K562 (cell line): ENCODE measurements around the gene COL16A1. TPM values are rescaled to one million over a fixed set of nuclear protein-coding genes. Genes with fewer than 3 reads are reported as not detected.

Experiments
- ATAC-seq: fragments of 200-7000 bp; cut with Tn5 transposase; 3 replicates; pipeline ENCODE4 v1.9.1; 2020; ENCODE audit warnings: moderate library complexity
- BruUV-seq: library from RNA; stranded (reverse); fragments of 400-500 nt; replicated peaks from 2 replicates; lab custom pipeline; 2021; lab: Mats Ljungman, UMichigan
- CTCF ChIA-PET: fragments of 300-600 bp; formaldehyde crosslinking; extraction: SDS; loops from one replicate; lab custom pipeline; 2021; ENCODE audit warnings: low intra/inter-chr PET ratio; lab: Yijun Ruan, JAX
- POLR2A ChIA-PET: fragments of 300-600, 350-650 bp; sonication (Branson Sonifier 250); formaldehyde crosslinking; extraction: SDS; loops from one replicate; lab custom pipeline; 2021; ENCODE audit warnings: antibody characterized with exemption, inconsistent platforms; lab: Yijun Ruan, JAX
- DNase-seq, 4 experiments: peaks; one replicate each; pipeline versions ENCODE4 v3.0.0 to v3.0.0-alpha.2; 2011 to 2018; ENCODE audit warnings: low spot score in 3 of 4, mixed read lengths in 3 of 4; ENCODE audit errors: extremely low read depth in 1 of 4
- FAIRE-seq: peaks from 2 replicates; lab custom pipeline; 2011; peaks lifted over from hg19 to GRCh38; lab: Jason Lieb, UNC
- H2AFZ ChIP-seq: 2 replicates; pipeline ENCODE4 v1.6.0; 2011; ENCODE audit warnings: low read depth, low read length, control low read depth, inconsistent platforms
- H3K27ac ChIP-seq: fragments of 200-600 bp; 3 replicates; pipeline ENCODE4 v1.8.0; 2011; ENCODE audit warnings: low read depth, mild to moderate bottlenecking, control low read depth, inconsistent platforms, low read length, moderate library complexity, mixed read lengths; ENCODE audit errors: extremely low read depth
- H3K27me3 ChIP-seq, 2 experiments: fragments of 300-600 bp in 1 of 2; 2 replicates in 1 of 2; 3 replicates in 1 of 2; pipeline versions ENCODE4 v1.6.0 to v1.8.0; 2011; ENCODE audit warnings: inconsistent platforms in 2 of 2, low read length in 2 of 2, mild to moderate bottlenecking in 1 of 2, mixed read lengths in 1 of 2, moderate library complexity in 1 of 2; ENCODE audit not compliant: control insufficient read depth in 2 of 2, insufficient read depth in 2 of 2
- H3K36me3 ChIP-seq: fragments of 300-600 bp; 3 replicates; pipeline ENCODE4 v1.8.0; 2011; ENCODE audit warnings: mild to moderate bottlenecking, low read length, inconsistent platforms; ENCODE audit not compliant: control insufficient read depth, insufficient read depth
- H3K4me1 ChIP-seq, 2 experiments: fragments of 200-600 bp in 1 of 2; replicated peaks in 1 of 2; 2 replicates in 1 of 2; 3 replicates in 1 of 2; pipeline versions ENCODE4 v1.5.1 to v1.8.0; 2011; ENCODE audit warnings: inconsistent platforms in 2 of 2, low read length in 2 of 2, mild to moderate bottlenecking in 1 of 2, mixed read lengths in 1 of 2, moderate library complexity in 1 of 2; ENCODE audit not compliant: control insufficient read depth in 2 of 2, insufficient read depth in 2 of 2
- H3K4me2 ChIP-seq: 2 replicates; pipeline ENCODE4 v1.6.1; 2011; ENCODE audit warnings: low read length, control low read depth, inconsistent platforms, mixed read lengths; ENCODE audit not compliant: insufficient read depth
- H3K4me3 ChIP-seq: fragments of 200-600 bp; sonication (generic), shearing (Covaris generic); 2 replicates; pipeline ENCODE4 v1.5.1; 2016; ENCODE audit warnings: control low read depth, inconsistent platforms
- H3K79me2 ChIP-seq: fragments of 200-600 bp; 3 replicates; pipeline ENCODE4 v1.8.0; 2011; ENCODE audit warnings: low read length, inconsistent platforms; ENCODE audit not compliant: control insufficient read depth, insufficient read depth
- H3K9ac ChIP-seq, 2 experiments: 2 replicates each; pipeline versions ENCODE4 v1.6.0 to v1.6.1; 2011; ENCODE audit warnings: low read depth in 2 of 2, low read length in 2 of 2, control low read depth in 1 of 2, inconsistent platforms in 1 of 2, mild to moderate bottlenecking in 1 of 2, mixed read lengths in 1 of 2; ENCODE audit not compliant: insufficient read depth in 1 of 2
- H3K9me1 ChIP-seq: one replicate; pipeline ENCODE4 v1.6.0; 2011; ENCODE audit warnings: inconsistent platforms, mild to moderate bottlenecking, low read length, moderate library complexity; ENCODE audit not compliant: control insufficient read depth, insufficient read depth
- H3K9me3 ChIP-seq: replicated peaks from 2 replicates; pipeline ENCODE4 v1.5.1; 2011; ENCODE audit warnings: low read depth, low read length, inconsistent platforms; ENCODE audit not compliant: control insufficient read depth, insufficient read depth
- H4K20me1 ChIP-seq: replicated peaks from 2 replicates; pipeline ENCODE4 v1.6.1; 2011; ENCODE audit warnings: low read length, inconsistent platforms, mixed read lengths; ENCODE audit not compliant: control insufficient read depth, insufficient read depth
- ADNP ChIP-seq: fragments of 200-800 bp; sonication (Bioruptor generic); IDR thresholded peaks from 2 replicates; pipeline ENCODE4 v1.6.1; 2016; ENCODE audit warnings: missing genetic modification characterization, missing compliant biosample characterization
- ARID1B ChIP-seq: fragments of 450-650 bp; IDR thresholded peaks from 2 replicates; pipeline ENCODE4 v1.6.1; 2016; ENCODE audit warnings: antibody characterized with exemption, mild to moderate bottlenecking, inconsistent platforms
- BCOR ChIP-seq: fragments of 450-650 bp; IDR thresholded peaks from 2 replicates; pipeline ENCODE4 v1.6.1; 2016
- BRCA1 ChIP-seq, 2 experiments: fragments of 450-650 bp in 1 of 2; sonication (generic) in 1 of 2; formaldehyde crosslinking in 1 of 2; IDR thresholded peaks; 2 replicates each; pipeline versions ENCODE4 v1.5.0 to v1.6.1; 2017 to 2020; ENCODE audit warnings: mild to moderate bottlenecking in 1 of 2, missing genetic modification reagents in 1 of 2
- CHD1 ChIP-seq: fragments of 200-600 bp; sonication (generic); IDR thresholded peaks from one replicate; pipeline ENCODE4 v1.6.1; 2012; ENCODE audit warnings: mild to moderate bottlenecking, moderate library complexity, low read length, inconsistent platforms
- CHD4 ChIP-seq: fragments of 200-600 bp; sonication (generic); IDR thresholded peaks from 3 replicates; pipeline ENCODE4 v1.6.1; 2012; ENCODE audit warnings: low read depth, mild to moderate bottlenecking, mixed read lengths, low read length, inconsistent platforms; ENCODE audit not compliant: insufficient read depth, insufficient replicate concordance, poor library complexity, severe bottlenecking
- ELK1 ChIP-seq: sonication (generic); formaldehyde crosslinking; IDR thresholded peaks from 2 replicates; pipeline ENCODE4 v1.8.1; 2022; ENCODE audit warnings: missing genetic modification reagents
- EP300 ChIP-seq: IDR thresholded peaks from 2 replicates; pipeline ENCODE4 v1.6.1; 2012; ENCODE audit warnings: low read length, improper control_type of control experiment
- KDM1A ChIP-seq, 2 experiments: fragments of 450-650 bp; IDR thresholded peaks; 2 replicates each; pipeline ENCODE4 v1.6.1; 2016; ENCODE audit warnings: mild to moderate bottlenecking in 2 of 2
- KDM5B ChIP-seq: fragments of 200-600 bp; sonication (generic); IDR thresholded peaks from 2 replicates; pipeline ENCODE4 v1.6.1; 2012; ENCODE audit warnings: low read depth, mild to moderate bottlenecking, moderate library complexity, low read length, control low read depth, inconsistent platforms; ENCODE audit not compliant: insufficient replicate concordance
- MEIS2 ChIP-seq: fragments of 450-650 bp; IDR thresholded peaks from 2 replicates; pipeline ENCODE4 v1.6.1; 2014; ENCODE audit warnings: mild to moderate bottlenecking; ENCODE audit not compliant: partially characterized antibody
- PHB2 ChIP-seq: fragments of 450-650 bp; IDR thresholded peaks from 2 replicates; pipeline ENCODE4 v1.6.1; 2017; ENCODE audit warnings: low read depth
- SIX5 ChIP-seq, 2 experiments: IDR thresholded peaks; 2 replicates each; pipeline ENCODE4 v1.6.1; 2011; ENCODE audit warnings: low read length in 2 of 2, borderline replicate concordance in 1 of 2, low read depth in 1 of 2, mild to moderate bottlenecking in 1 of 2, moderate library complexity in 1 of 2; ENCODE audit not compliant: insufficient read depth in 1 of 2
- SMARCA5 ChIP-seq: fragments of 450-650 bp; IDR thresholded peaks from 2 replicates; pipeline ENCODE4 v1.6.1; 2016
- STAG1 ChIP-seq: sonication (generic); formaldehyde crosslinking; IDR thresholded peaks from 2 replicates; pipeline ENCODE4 v1.5.0; 2020; ENCODE audit warnings: missing genetic modification reagents, borderline replicate concordance
- THRB ChIP-seq: fragments of 450-650 bp; formaldehyde crosslinking; conservative IDR thresholded peaks from 2 replicates; pipeline ENCODE4 v1.4.0; 2022; ENCODE audit warnings: mild to moderate bottlenecking, missing genetic modification characterization
- ZNF274 ChIP-seq: IDR thresholded peaks from 2 replicates; pipeline ENCODE4 v1.6.1; 2011; ENCODE audit warnings: low read depth, mild to moderate bottlenecking, low read length, moderate library complexity, borderline replicate concordance
- ZNF354B ChIP-seq: fragments of 250-450 bp; sonication (Bioruptor Pico); IDR thresholded peaks from 2 replicates; pipeline ENCODE4 v1.4.0; 2020
- ZNF436 ChIP-seq: fragments of 250-450, 450-650 bp; sonication (Bioruptor Pico); formaldehyde crosslinking; IDR thresholded peaks from 2 replicates; pipeline ENCODE4 v1.7.0; 2020; ENCODE audit warnings: mild to moderate bottlenecking
- WGBS: fragments of 100-300 bp; shearing (Covaris generic); methylation state at CpG from one replicate; pipeline ENCODE4 v1.1.6; 2016; ENCODE audit warnings: low coverage, mixed read lengths; ENCODE audit not compliant: insufficient coverage; ENCODE audit errors: missing lambda C conversion rate; 5-methylcytosine and 5-hydroxymethylcytosine counted together
- in situ Hi-C: fragments of 300-500 bp; cut with MboI; formaldehyde crosslinking; loops from 4 replicates; pipeline ENCODE4 v1.15.0; 2018; ENCODE audit warnings: inconsistent platforms, mixed read lengths
- intact Hi-C: fragments of 100-400 bp; cut with micrococcal nuclease; formaldehyde crosslinking; loops from 2 replicates; pipeline ENCODE4 v1.14.2; 2022
- polyA plus RNA-seq, 8 experiments: library from polyadenylated mRNA; depleted of rRNA in 4 of 8; stranded (reverse) in 5 of 8; unstranded in 3 of 8; fragments of >200 nt; fragmentation: Nextera tagmentation in 2 of 8; fragmentation: Illumina TruSeq in 1 of 8; extraction: Ambion mirVana in 2 of 8; extraction: Trizol in 1 of 8; gene quantifications; 2 replicates each; pipeline versions ENCODE4 v1.2.1 to v1.2.3, GENCODE V29; 2011 to 2014; ENCODE audit warnings: inconsistent platforms in 1 of 8, missing spikeins in 1 of 8
- total RNA-seq, 7 experiments: library from RNA; depleted of rRNA in 6 of 7; stranded (reverse); fragments of >200 nt in 6 of 7; fragmentation: Illumina TruSeq in 2 of 7; extraction: Trizol in 2 of 7; gene quantifications; 2 replicates each; pipeline versions ENCODE4 v1.2.1 to v1.2.3, GENCODE V29; 2011 to 2021; ENCODE audit warnings: low replicate concordance in 1 of 7

Gene COL16A1
- total and polyA plus RNA-seq, 9 of the 15 experiments (the other 6 are each of a cell fraction or from before 2014, with no cell fraction given) = 0.11 to 0.60 (median 0.11) TPM; not detected in 6

- intact Hi-C loops = loop anchor here (5.0 kb wide), 1 partner anchor 38 kb away; no protein-coding TSS in a partner anchor
- POLR2A ChIA-PET = interaction anchor here (0.6 to 1.6 kb wide), 6 partner anchors 10 to 105 kb away, joined by 3 to 6 read pairs (median 3); no protein-coding TSS in a partner anchor
- TF ChIP-seq THRB (CRISPR knock-in tag) (0 out of 2 replicates have a peak, but pooled peaks have one; percentile 8), PHB2 (no peak), ZNF354B (CRISPR knock-in tag) (no peak), ELK1 (CRISPR knock-in tag) (no peak), EP300 (no peak), BCOR (peak; percentile 93), ARID1B (no peak), SMARCA5 (peak; percentile 96), MEIS2 (no peak), STAG1 (CRISPR knock-in tag) (no peak), ADNP (0 out of 2 replicates have a peak, but pooled peaks have one; percentile 37), BRCA1 (IDR thresholded peaks at IDR 0.05) (no peak), BRCA1 (CRISPR knock-in tag; IDR thresholded peaks at IDR 0.05) (no peak), ZNF274 (no peak), CHD4 (peak; percentile 31), KDM1A (IDR thresholded peaks at IDR 0.05) (peak; percentile 20 to 63; a peak in 2 of 4 replicates), SIX5 (IDR thresholded peaks at IDR 0.05; ENCODE audit: borderline replicate concordance in 1 of 2, insufficient read depth in 1 of 2, low read depth in 1 of 2, low read length in 2 of 2) (no peak), ZNF436 (peak; percentile 92), KDM5B (no peak), CHD1 (no peak)
Measured at GRCh38 chr1:31749785-31750735, 46.2 kb upstream of the COL16A1 start.

More at GRCh38 chr1:31749785-31750735, 46.2 kb upstream of the COL16A1 start:
- in situ Hi-C loops = loop anchor here (5.0 kb wide), 1 partner anchor 83 kb away; no protein-coding TSS in a partner anchor
- DNase-seq (no peak), ATAC-seq (no peak), FAIRE-seq (no peak)
- no peaks in the 10 kb centered on the region for H3K36me3 ChIP-seq
- H4K20me1 ChIP-seq = peaks cover 34% of the 10 kb centered on the region
- no peak overlapping the region for H3K4me3 ChIP-seq
- H2AFZ ChIP-seq = no peak overlapping the region
- CTCF ChIA-PET = interaction anchor here (1.1 kb wide), 1 partner anchor 86 kb away, joined by 4 read pairs; no protein-coding TSS in a partner anchor
- BruUV-seq = no TSS peak
- H3K9ac ChIP-seq = no peak overlapping the region
- H3K9me3 ChIP-seq = no peaks in the 10 kb centered on the region
- H3K4me1 ChIP-seq = peaks cover 5 to 29% of the 10 kb centered on the region in 2 experiments; a peak in 4 of 5 replicates
- peaks cover 14 to 52% of the 10 kb centered on the region in 2 experiments for H3K27me3 ChIP-seq
- no peaks in the 10 kb centered on the region for H3K79me2 ChIP-seq
- H3K27ac ChIP-seq = no peak overlapping the region
- H3K9me1 ChIP-seq = no peaks in the 10 kb centered on the region
- 14% methylated on average over 7 of the region's 7 CpGs for WGBS
- no peak overlapping the region for H3K4me2 ChIP-seq
